Stimulated activated naive B cell treated with anti-CD40 and anti-IgM and Interleukin-4, amounts not matched to agents 10 μg/mL and 1 μg/mL and 100 μg/mL, for 72 hours (primary cell): ENCODE results near the gene HECTD4.
"Not testable (repeated sequence)": the region's sequence is repeated elsewhere in the genome, so short reads cannot be mapped to it uniquely, and the experiment has no call there.

Experiments
- ATAC-seq, 2 donors: fragments of 150-1000 bp; cut with Tn5 transposase; replicated peaks; 2 replicates each; pipeline ENCODE4 v1.10.0; 2021; ENCODE audit warnings: moderate library complexity in 1 of 2
- DNase-seq: peaks from one replicate; pipeline ENCODE4 v3.0.0; 2021
- H3K27ac Mint-ChIP-seq: one replicate; pipeline ENCODE4 v1.8.0; 2022; ENCODE audit warnings: mild to moderate bottlenecking, mixed read lengths
- H3K27me3 Mint-ChIP-seq, 2 donors: one replicate each; pipeline ENCODE4 v1.8.0; 2022; ENCODE audit warnings: mixed read lengths in 2 of 2
- H3K36me3 Mint-ChIP-seq, 2 donors: one replicate each; pipeline ENCODE4 v1.8.0; 2022; ENCODE audit warnings: mixed read lengths in 2 of 2, mild to moderate bottlenecking in 1 of 2
- H3K4me1 Mint-ChIP-seq, 2 donors: one replicate each; pipeline ENCODE4 v1.8.0; 2022; ENCODE audit warnings: mixed read lengths in 2 of 2, mild to moderate bottlenecking in 1 of 2
- H3K4me3 Mint-ChIP-seq, 2 donors: one replicate each; pipeline ENCODE4 v1.8.0; 2022; ENCODE audit warnings: mild to moderate bottlenecking in 2 of 2, mixed read lengths in 2 of 2, moderate library complexity in 1 of 2
- H3K9me3 Mint-ChIP-seq, 2 donors: one replicate each; pipeline ENCODE4 v1.8.0; 2022; ENCODE audit warnings: mixed read lengths in 2 of 2, mild to moderate bottlenecking in 1 of 2

Gene HECTD4

GRCh38 chr12:112266473-112266872 lies 115.8 kb downstream of the HECTD4 start:
- H3K27ac Mint-ChIP-seq = no peak overlapping the region
- H3K4me1 Mint-ChIP-seq = no peaks in the 10 kb centered on the region
- no peaks in the 10 kb centered on the region for H3K9me3 Mint-ChIP-seq
- no peaks in the 10 kb centered on the region for H3K27me3 Mint-ChIP-seq
- no peak overlapping the region for H3K4me3 Mint-ChIP-seq
- H3K36me3 Mint-ChIP-seq = peaks cover 16 to 43% of the 10 kb centered on the region in 2 donors
- no peak for DNase-seq
- ATAC-seq = no peak

GRCh38 chr12:112261559-112261958 lies 120.7 kb downstream of the HECTD4 start:
- DNase-seq (no peak), ATAC-seq (no peak)
- no peak overlapping the region for H3K27ac Mint-ChIP-seq
- no peaks in the 10 kb centered on the region for H3K4me1 Mint-ChIP-seq
- no peaks in the 10 kb centered on the region for H3K27me3 Mint-ChIP-seq
- H3K9me3 Mint-ChIP-seq = no peaks in the 10 kb centered on the region
- peaks cover 15 to 36% of the 10 kb centered on the region in 2 donors for H3K36me3 Mint-ChIP-seq
- no peak overlapping the region for H3K4me3 Mint-ChIP-seq

GRCh38 chr12:112258926-112259325 lies 123.3 kb downstream of the HECTD4 start:
- Mint-ChIP-seq H3K27ac (no peak overlapping the region), H3K27me3 (no peaks in the 10 kb centered on the region), H3K4me1 (no peaks in the 10 kb centered on the region), H3K9me3 (no peaks in the 10 kb centered on the region), H3K4me3 (no peak overlapping the region), H3K36me3 (peaks cover 14 to 34% of the 10 kb centered on the region in 2 donors)
- ATAC-seq (no peak), DNase-seq (no peak)

- peaks cover 27 to 47% of the 10 kb centered on the region in 2 donors for H3K36me3 Mint-ChIP-seq
- H3K9me3 Mint-ChIP-seq = no peaks in the 10 kb centered on the region
- DNase-seq (no peak), ATAC-seq (no peak)
- H3K4me3 Mint-ChIP-seq = no peak overlapping the region
- no peak overlapping the region for H3K27ac Mint-ChIP-seq
- no peaks in the 10 kb centered on the region for H3K4me1 Mint-ChIP-seq
- no peaks in the 10 kb centered on the region for H3K27me3 Mint-ChIP-seq
Observed at GRCh38 chr12:112256780-112257179, 125.5 kb downstream of the HECTD4 start.

GRCh38 chr12:112252184-112252583 lies 130.0 kb downstream of the HECTD4 start:
- ATAC-seq = no peak

GRCh38 chr12:112244902-112245301 lies 137.3 kb downstream of the HECTD4 start:
- ATAC-seq, H3K4me3 Mint-ChIP-seq, DNase-seq, H3K9me3 Mint-ChIP-seq, H3K27me3 Mint-ChIP-seq, H3K4me1 Mint-ChIP-seq, H3K27ac Mint-ChIP-seq: not testable (repeated sequence)
- H3K36me3 Mint-ChIP-seq = peaks cover 16 to 44% of the 10 kb centered on the region in 2 donors

More at GRCh38 chr12:112252184-112252583, 130.0 kb downstream of the HECTD4 start:
- H3K4me1 Mint-ChIP-seq = no peaks in the 10 kb centered on the region
- no peak overlapping the region for H3K27ac Mint-ChIP-seq
- H3K36me3 Mint-ChIP-seq = peaks cover 15 to 32% of the 10 kb centered on the region in 2 donors
- H3K4me3 Mint-ChIP-seq = no peak overlapping the region
- no peak for DNase-seq
- H3K9me3 Mint-ChIP-seq = no peaks in the 10 kb centered on the region
- no peaks in the 10 kb centered on the region for H3K27me3 Mint-ChIP-seq

- Mint-ChIP-seq H3K27ac (no peak overlapping the region), H3K36me3 (peaks cover 22 to 50% of the 10 kb centered on the region in 2 donors), H3K4me1 (peaks cover 0 to 10% of the 10 kb centered on the region in 2 donors), H3K9me3 (no peaks in the 10 kb centered on the region), H3K27me3 (no peaks in the 10 kb centered on the region), H3K4me3 (no peak overlapping the region)
- ATAC-seq (no peak), DNase-seq (no peak)
Observed at GRCh38 chr12:112243255-112244110, 138.7 kb downstream of the HECTD4 start.

- DNase-seq (no peak), ATAC-seq (no peak)
- no peaks in the 10 kb centered on the region for H3K27me3 Mint-ChIP-seq
- H3K27ac Mint-ChIP-seq = peak overlapping the region; percentile 75
- peaks cover 0 to 10% of the 10 kb centered on the region in 2 donors for H3K4me1 Mint-ChIP-seq
- H3K4me3 Mint-ChIP-seq = no peak overlapping the region
- no peaks in the 10 kb centered on the region for H3K9me3 Mint-ChIP-seq
- peaks cover 29 to 57% of the 10 kb centered on the region in 2 donors for H3K36me3 Mint-ChIP-seq
Observed at GRCh38 chr12:112241176-112241575, 141.1 kb downstream of the HECTD4 start.

GRCh38 chr12:112239881-112240280 lies 142.3 kb downstream of the HECTD4 start:
- H3K27me3 Mint-ChIP-seq = no peaks in the 10 kb centered on the region
- H3K4me1 Mint-ChIP-seq = peaks cover 0 to 10% of the 10 kb centered on the region in 2 donors
- ATAC-seq (peak; percentile 73), DNase-seq (no peak)
- H3K27ac Mint-ChIP-seq = no peak overlapping the region
- H3K36me3 Mint-ChIP-seq = peaks cover 35 to 63% of the 10 kb centered on the region in 2 donors
- H3K4me3 Mint-ChIP-seq = no peak overlapping the region
- H3K9me3 Mint-ChIP-seq = no peaks in the 10 kb centered on the region

- Mint-ChIP-seq H3K9me3 (no peaks in the 10 kb centered on the region), H3K4me3 (no peak overlapping the region), H3K4me1 (peaks cover 0 to 10% of the 10 kb centered on the region in 2 donors), H3K27ac (no peak overlapping the region), H3K36me3 (peaks cover 38 to 66% of the 10 kb centered on the region in 2 donors), H3K27me3 (no peaks in the 10 kb centered on the region)
- DNase-seq (no peak), ATAC-seq (no peak)
Observed at GRCh38 chr12:112239020-112239419, 143.2 kb downstream of the HECTD4 start.

GRCh38 chr12:112238441-112238840 lies 143.8 kb downstream of the HECTD4 start:
- ATAC-seq (no peak), DNase-seq (no peak)
- Mint-ChIP-seq H3K9me3 (no peaks in the 10 kb centered on the region), H3K4me3 (no peak overlapping the region), H3K27me3 (no peaks in the 10 kb centered on the region), H3K4me1 (peaks cover 0 to 10% of the 10 kb centered on the region in 2 donors), H3K27ac (no peak overlapping the region), H3K36me3 (peaks cover 36 to 62% of the 10 kb centered on the region in 2 donors)

GRCh38 chr12:112236786-112237185 lies 145.4 kb downstream of the HECTD4 start:
- no peak for DNase-seq
- Mint-ChIP-seq H3K4me1 (peaks cover 0 to 10% of the 10 kb centered on the region in 2 donors), H3K4me3 (no peak overlapping the region), H3K27me3 (no peaks in the 10 kb centered on the region), H3K36me3 (peaks cover 35 to 60% of the 10 kb centered on the region in 2 donors), H3K27ac (no peak overlapping the region), H3K9me3 (no peaks in the 10 kb centered on the region)
- ATAC-seq = no peak

- DNase-seq (no peak), ATAC-seq (no peak)
- Mint-ChIP-seq H3K4me3 (no peak overlapping the region), H3K27ac (no peak overlapping the region), H3K36me3 (peaks cover 33 to 57% of the 10 kb centered on the region in 2 donors), H3K27me3 (no peaks in the 10 kb centered on the region), H3K9me3 (no peaks in the 10 kb centered on the region), H3K4me1 (peaks cover 0 to 10% of the 10 kb centered on the region in 2 donors)
Observed at GRCh38 chr12:112236386-112236785, 145.8 kb downstream of the HECTD4 start.

- Mint-ChIP-seq H3K36me3 (peaks cover 39 to 58% of the 10 kb centered on the region in 2 donors), H3K9me3 (no peaks in the 10 kb centered on the region), H3K27ac (peak overlapping the region; percentile 6), H3K4me3 (no peak overlapping the region), H3K4me1 (no peaks in the 10 kb centered on the region), H3K27me3 (no peaks in the 10 kb centered on the region)
- DNase-seq = no peak
- no peak for ATAC-seq
Observed at GRCh38 chr12:112234303-112234702, 147.9 kb downstream of the HECTD4 start.

GRCh38 chr12:112233242-112233641 lies 149.0 kb downstream of the HECTD4 start:
- Mint-ChIP-seq H3K4me1 (no peaks in the 10 kb centered on the region), H3K27ac (no peak overlapping the region), H3K36me3 (peaks cover 35 to 56% of the 10 kb centered on the region in 2 donors), H3K27me3 (no peaks in the 10 kb centered on the region), H3K4me3 (no peak overlapping the region), H3K9me3 (no peaks in the 10 kb centered on the region)
- DNase-seq = no peak
- no peak for ATAC-seq
